Osteoblast (primary cell): ENCODE measurements around the gene EPB41L3. TPM values are rescaled to one million over a fixed set of nuclear protein-coding genes. Genes with fewer than 3 reads are reported as not detected.

Experiments
- DNase-seq: peaks from one replicate; pipeline ENCODE4 v3.0.0; 2011; ENCODE audit warnings: low spot score, mixed read lengths; ENCODE audit not compliant: insufficient read length; ENCODE audit errors: missing footprints
- H2AFZ ChIP-seq: 2 replicates; pipeline ENCODE4 v1.6.0; 2011; ENCODE audit warnings: mild to moderate bottlenecking, low read length
- H3K27ac ChIP-seq: 2 replicates; pipeline ENCODE4 v1.5.1; 2011; ENCODE audit warnings: mild to moderate bottlenecking, low read depth, low read length, moderate library complexity
- H3K27me3 ChIP-seq: 2 replicates; pipeline ENCODE4 v1.6.0; 2012; ENCODE audit warnings: mild to moderate bottlenecking, control low read depth, inconsistent platforms, low read length, moderate library complexity; ENCODE audit not compliant: insufficient read depth
- H3K36me3 ChIP-seq: 2 replicates; pipeline ENCODE4 v1.5.1; 2011; ENCODE audit warnings: mild to moderate bottlenecking, low read length, control low read depth, moderate library complexity; ENCODE audit not compliant: insufficient read depth
- H3K4me1 ChIP-seq: 2 replicates; pipeline ENCODE4 v1.5.1; 2011; ENCODE audit warnings: mild to moderate bottlenecking, low read length, control low read depth, moderate library complexity; ENCODE audit not compliant: insufficient read depth
- H3K4me2 ChIP-seq: 2 replicates; pipeline ENCODE4 v1.6.0; 2011; ENCODE audit warnings: mild to moderate bottlenecking, low read length; ENCODE audit not compliant: insufficient read depth
- H3K4me3 ChIP-seq: fragments of 200-600 bp; sonication (generic); 3 replicates; pipeline ENCODE4 v1.5.1; 2012; ENCODE audit warnings: mild to moderate bottlenecking, low read length, inconsistent platforms; ENCODE audit not compliant: insufficient read depth
- H3K79me2 ChIP-seq: 2 replicates; pipeline ENCODE4 v1.6.0; 2012; ENCODE audit warnings: mild to moderate bottlenecking, low read length, control low read depth, inconsistent platforms; ENCODE audit not compliant: insufficient read depth
- H3K9me3 ChIP-seq: 2 replicates; pipeline ENCODE4 v1.5.1; 2011; ENCODE audit warnings: low read depth, low read length, control low read depth
- H4K20me1 ChIP-seq: 2 replicates; pipeline ENCODE4 v1.6.0; 2012; ENCODE audit warnings: mild to moderate bottlenecking, low read length, control low read depth; ENCODE audit not compliant: insufficient read depth
- CTCF ChIP-seq: IDR thresholded peaks from 2 replicates; pipeline ENCODE4 v1.5.1; 2011; ENCODE audit warnings: mild to moderate bottlenecking, low read depth, low read length, moderate library complexity; ENCODE audit errors: extremely low read depth
- total RNA-seq: library from RNA; depleted of rRNA; stranded (reverse); fragments of >200 nt; gene quantifications from 2 replicates; pipeline ENCODE4 v1.2.3, GENCODE V29; 2012

Gene EPB41L3
- total RNA-seq, 1 donor: 0.72 TPM

GRCh38 chr18:5451871-5452270, 91.9 kb downstream of the EPB41L3 start:
- Histone ChIP-seq H3K4me2 (no peak overlapping the region), H3K27me3 (no peaks in the 10 kb centered on the region), H3K4me3 (no peak overlapping the region), H3K36me3 (no peaks in the 10 kb centered on the region), H4K20me1 (no peaks in the 10 kb centered on the region), H3K27ac (no peak overlapping the region), H2AFZ (no peak overlapping the region), H3K79me2 (no peaks in the 10 kb centered on the region), H3K9me3 (no peaks in the 10 kb centered on the region), H3K4me1 (no peaks in the 10 kb centered on the region)
- no peak for TF ChIP-seq CTCF
- DNase-seq: no peak

DNA sequence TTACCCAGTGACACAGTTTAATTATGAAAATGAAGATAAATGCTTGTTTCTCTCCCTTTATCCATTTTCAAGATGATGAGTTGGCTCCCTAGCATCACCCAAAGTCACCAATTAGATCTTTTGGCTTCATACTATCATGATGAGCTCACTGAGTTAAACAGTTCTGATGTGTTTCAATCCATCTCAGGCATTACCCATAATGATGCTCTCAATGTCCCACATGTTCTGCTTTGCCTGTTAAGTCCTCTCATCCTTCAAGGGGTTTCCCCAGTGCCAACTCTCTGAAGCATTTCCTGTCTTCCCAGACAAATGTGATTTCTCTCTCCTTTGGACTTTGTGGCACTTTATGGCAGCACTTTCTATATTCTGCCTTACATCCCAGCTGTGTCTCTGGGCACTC, 92.6 kb downstream of the EPB41L3 start:
- no peaks in the 10 kb centered on the region for H3K27me3 ChIP-seq
- no peaks in the 10 kb centered on the region for H3K4me1 ChIP-seq
- H3K27ac ChIP-seq: no peak overlapping the region
- TF ChIP-seq CTCF: no peak
- DNase-seq: no peak
- H3K4me3 ChIP-seq: no peak overlapping the region
- H3K79me2 ChIP-seq: no peaks in the 10 kb centered on the region
- no peaks in the 10 kb centered on the region for H4K20me1 ChIP-seq
- no peak overlapping the region for H2AFZ ChIP-seq
- H3K9me3 ChIP-seq: no peaks in the 10 kb centered on the region
- no peak overlapping the region for H3K4me2 ChIP-seq
- no peaks in the 10 kb centered on the region for H3K36me3 ChIP-seq

- no peak for TF ChIP-seq CTCF
Observed at GRCh38 chr18:5449858-5450509, 93.8 kb downstream of the EPB41L3 start.

GRCh38 chr18:5447442-5447841, 96.4 kb downstream of the EPB41L3 start:
- no peaks in the 10 kb centered on the region for H3K79me2 ChIP-seq
- no peak overlapping the region for H2AFZ ChIP-seq
- no peak overlapping the region for H3K4me2 ChIP-seq
- no peaks in the 10 kb centered on the region for H3K4me1 ChIP-seq
- H4K20me1 ChIP-seq: no peaks in the 10 kb centered on the region
- H3K4me3 ChIP-seq: no peak overlapping the region
- H3K27ac ChIP-seq: no peak overlapping the region
- no peak for DNase-seq
- H3K9me3 ChIP-seq: no peaks in the 10 kb centered on the region
- H3K27me3 ChIP-seq: no peaks in the 10 kb centered on the region
- H3K36me3 ChIP-seq: no peaks in the 10 kb centered on the region
- TF ChIP-seq CTCF: no peak

More at GRCh38 chr18:5449858-5450509, 93.8 kb downstream of the EPB41L3 start:
- Histone ChIP-seq H3K4me2 (no peak overlapping the region), H3K27me3 (no peaks in the 10 kb centered on the region), H3K79me2 (no peaks in the 10 kb centered on the region), H4K20me1 (no peaks in the 10 kb centered on the region), H3K4me3 (no peak overlapping the region), H2AFZ (no peak overlapping the region), H3K27ac (no peak overlapping the region), H3K36me3 (no peaks in the 10 kb centered on the region), H3K9me3 (no peaks in the 10 kb centered on the region), H3K4me1 (no peaks in the 10 kb centered on the region)
- DNase-seq: no peak
